Karpas-422 (cell line): ENCODE data around the gene KIAA0040. TPM values are rescaled to one million over a fixed set of nuclear protein-coding genes. Genes with fewer than 3 reads are reported as not detected.
A peak's percentile ranks its signal among the peaks of the same experiment; 100 is the strongest.

Experiments used
- DNase-seq: peaks from one replicate; pipeline ENCODE4 v3.0.0-alpha.2; 2015
- H2AFZ ChIP-seq: fragments of 200-600 bp; sonication (generic); 2 replicates; pipeline ENCODE4 v1.6.1; 2014; ENCODE audit warnings: antibody characterized with exemption, low read length, mixed read lengths
- H3K27ac ChIP-seq: fragments of 200-600 bp; sonication (generic); 2 replicates; pipeline ENCODE4 v1.5.1; 2014; ENCODE audit warnings: mild to moderate bottlenecking, low read length, moderate library complexity
- H3K27me3 ChIP-seq: fragments of 200-600 bp; sonication (generic); 2 replicates; pipeline ENCODE4 v1.6.1; 2014; ENCODE audit warnings: low read length, mixed read lengths
- H3K36me3 ChIP-seq: fragments of 200-600 bp; sonication (generic); 2 replicates; pipeline ENCODE4 v1.6.1; 2014; ENCODE audit warnings: low read length, mixed read lengths; ENCODE audit not compliant: insufficient read depth
- H3K4me1 ChIP-seq: fragments of 200-600 bp; sonication (generic); 2 replicates; pipeline ENCODE4 v1.6.1; 2014; ENCODE audit warnings: mild to moderate bottlenecking, low read length, mixed read lengths
- H3K4me2 ChIP-seq: fragments of 200-600 bp; sonication (generic); 2 replicates; pipeline ENCODE4 v1.6.1; 2014; ENCODE audit warnings: low read length, low read depth, mild to moderate bottlenecking; ENCODE audit not compliant: poor library complexity, severe bottlenecking
- H3K4me3 ChIP-seq: fragments of 200-600 bp; sonication (generic); 2 replicates; pipeline ENCODE4 v1.5.1; 2014; ENCODE audit warnings: mild to moderate bottlenecking, antibody characterized with exemption, low read length, mixed read lengths
- H3K79me2 ChIP-seq: fragments of 200-600 bp; sonication (generic); 2 replicates; pipeline ENCODE4 v1.6.1; 2014; ENCODE audit warnings: mild to moderate bottlenecking, low read length, mixed read lengths
- H3K9ac ChIP-seq: fragments of 200-600 bp; sonication (generic); 2 replicates; pipeline ENCODE4 v1.6.0; 2014; ENCODE audit warnings: low read length
- H3K9me2 ChIP-seq: fragments of 200-600 bp; sonication (generic), shearing (Covaris generic); replicated peaks from 2 replicates; pipeline ENCODE4 v1.6.0; 2014; ENCODE audit warnings: mild to moderate bottlenecking, low read length, moderate library complexity; ENCODE audit not compliant: insufficient read depth
- H3K9me3 ChIP-seq: fragments of 300-700, 200-600 bp; sonication (generic); 2 replicates; pipeline ENCODE4 v1.6.1; 2014; ENCODE audit warnings: low read length, mixed read lengths
- H4K20me1 ChIP-seq: fragments of 200-600 bp; sonication (generic); 2 replicates; pipeline ENCODE4 v1.6.1; 2014; ENCODE audit warnings: mild to moderate bottlenecking, antibody characterized with exemption, low read length, low read depth; ENCODE audit not compliant: insufficient read depth
- total RNA-seq: library from RNA; depleted of rRNA; stranded (reverse); fragments of >200 nt; shearing (Covaris generic); gene quantifications from 2 replicates; pipeline ENCODE4 v1.2.3, GENCODE V29; 2014; ENCODE audit warnings: low replicate concordance

KIAA0040 gene
- total RNA-seq, 1 experiment from 2014 or later = 86.6 TPM

DNA sequence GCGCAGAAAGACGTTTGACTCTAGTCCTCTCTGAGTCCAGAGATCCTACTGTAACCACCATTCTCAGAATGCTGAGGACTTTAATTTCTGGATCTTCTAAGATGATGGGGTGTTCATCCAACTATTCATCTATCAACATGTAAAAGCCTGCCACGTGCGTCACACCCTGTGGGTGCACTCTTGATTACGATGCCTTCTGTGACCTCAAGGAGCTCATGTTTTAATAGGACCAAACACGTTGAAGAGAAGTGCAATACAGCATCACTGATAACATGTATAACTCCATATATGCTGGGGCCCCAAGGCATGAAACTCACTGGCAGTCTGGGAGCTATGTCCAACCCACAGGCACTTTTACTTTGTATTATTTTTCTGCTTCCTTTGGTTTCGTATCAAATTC lies 19.0 kb downstream of the KIAA0040 start:
- Histone ChIP-seq H3K36me3 (peaks cover 80% of the 10 kb centered on the region), H3K9me3 (no peaks in the 10 kb centered on the region), H3K27me3 (no peaks in the 10 kb centered on the region), H3K27ac (peak overlapping the region; percentile 86), H3K79me2 (peaks cover 92% of the 10 kb centered on the region), H3K9me2 (no peaks in the 10 kb centered on the region), H3K4me1 (peaks cover 42% of the 10 kb centered on the region), H3K9ac (no peak overlapping the region), H4K20me1 (peaks cover 43% of the 10 kb centered on the region), H2AFZ (no peak overlapping the region), H3K4me2 (no peak overlapping the region), H3K4me3 (no peak overlapping the region)
- DNase-seq = no peak

DNA sequence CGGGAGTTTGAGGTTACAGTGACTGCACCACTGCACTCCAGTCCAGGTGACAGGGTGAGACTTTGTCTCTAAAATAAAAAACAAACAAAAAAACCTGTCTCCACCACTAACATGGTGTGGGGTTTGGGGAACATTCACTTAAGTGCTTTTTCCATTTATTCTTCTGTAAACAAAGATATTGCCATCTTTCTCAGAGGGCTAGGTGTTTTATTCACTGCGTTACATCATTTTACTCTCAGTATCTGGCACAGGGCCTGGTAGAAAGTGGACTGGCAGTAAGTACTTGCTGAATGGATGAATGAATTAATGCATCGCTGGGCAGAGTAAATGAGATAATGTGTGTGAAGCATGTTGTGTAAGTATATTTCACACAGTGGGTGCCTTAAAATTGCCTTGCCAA lies 20.1 kb downstream of the KIAA0040 start:
- Histone ChIP-seq H3K4me2 (no peak overlapping the region), H3K4me3 (no peak overlapping the region), H2AFZ (no peak overlapping the region), H3K27ac (peak overlapping the region; percentile 86; the same call in 1 of the 2 replicates), H3K27me3 (no peaks in the 10 kb centered on the region), H3K79me2 (peaks cover 91% of the 10 kb centered on the region), H3K9ac (no peak overlapping the region), H3K36me3 (peaks cover 71% of the 10 kb centered on the region), H3K9me2 (no peaks in the 10 kb centered on the region), H3K4me1 (peaks cover 32% of the 10 kb centered on the region), H3K9me3 (no peaks in the 10 kb centered on the region), H4K20me1 (peaks cover 50% of the 10 kb centered on the region)
- DNase-seq = no peak

DNA sequence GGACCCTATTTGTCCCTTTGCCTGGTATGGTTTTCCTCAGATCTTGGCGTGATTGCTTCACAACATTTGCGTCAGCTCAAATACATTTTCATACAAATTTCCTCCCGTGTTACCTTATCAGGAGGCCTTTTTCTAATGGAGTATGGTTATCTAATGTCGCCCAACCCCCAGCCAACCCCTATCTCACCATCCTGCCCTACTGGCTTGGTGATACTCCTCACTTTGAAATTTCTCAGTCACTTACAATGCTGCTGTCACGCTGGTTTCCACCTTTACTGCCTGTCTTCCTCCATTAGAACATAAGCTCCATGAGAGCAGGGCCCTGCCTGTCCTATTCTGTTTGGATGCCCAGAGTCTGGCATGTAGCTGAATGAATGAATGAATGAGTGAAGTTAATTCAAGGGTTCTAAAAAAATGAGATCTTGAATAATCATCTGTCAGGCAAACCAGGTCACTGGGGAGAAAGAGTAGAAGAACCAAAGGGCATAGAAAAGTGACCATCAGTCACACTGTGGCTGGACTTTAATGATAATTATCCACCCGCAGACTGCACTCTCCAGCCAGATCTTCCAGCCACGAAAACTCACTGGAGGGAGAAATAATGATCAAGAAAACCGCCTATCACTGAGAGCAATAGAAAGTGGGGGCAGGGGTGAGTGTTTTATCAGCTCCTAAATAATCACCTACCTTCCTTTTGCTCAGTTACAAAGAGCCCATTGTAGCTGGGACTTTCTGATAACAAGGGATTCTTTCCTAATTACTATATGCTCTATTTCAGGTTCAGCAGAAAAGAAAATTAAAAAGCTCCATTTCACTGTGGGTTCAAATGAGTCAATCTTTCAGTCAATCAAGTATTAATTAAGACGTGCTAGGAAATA lies 21.3 kb downstream of the KIAA0040 start:
- H3K9ac ChIP-seq = no peak overlapping the region
- peak overlapping the region; percentile 86; the same call in 1 of the 2 replicates for H3K27ac ChIP-seq
- peaks cover 20% of the 10 kb centered on the region for H3K4me1 ChIP-seq
- H3K9me3 ChIP-seq = no peaks in the 10 kb centered on the region
- peaks cover 83% of the 10 kb centered on the region for H3K79me2 ChIP-seq
- H3K36me3 ChIP-seq = peaks cover 71% of the 10 kb centered on the region
- no peak for DNase-seq
- H3K27me3 ChIP-seq = no peaks in the 10 kb centered on the region
- H3K4me2 ChIP-seq = no peak overlapping the region
- H3K9me2 ChIP-seq = no peaks in the 10 kb centered on the region
- H4K20me1 ChIP-seq = peaks cover 47% of the 10 kb centered on the region
- H3K4me3 ChIP-seq = no peak overlapping the region
- H2AFZ ChIP-seq = no peak overlapping the region

DNA sequence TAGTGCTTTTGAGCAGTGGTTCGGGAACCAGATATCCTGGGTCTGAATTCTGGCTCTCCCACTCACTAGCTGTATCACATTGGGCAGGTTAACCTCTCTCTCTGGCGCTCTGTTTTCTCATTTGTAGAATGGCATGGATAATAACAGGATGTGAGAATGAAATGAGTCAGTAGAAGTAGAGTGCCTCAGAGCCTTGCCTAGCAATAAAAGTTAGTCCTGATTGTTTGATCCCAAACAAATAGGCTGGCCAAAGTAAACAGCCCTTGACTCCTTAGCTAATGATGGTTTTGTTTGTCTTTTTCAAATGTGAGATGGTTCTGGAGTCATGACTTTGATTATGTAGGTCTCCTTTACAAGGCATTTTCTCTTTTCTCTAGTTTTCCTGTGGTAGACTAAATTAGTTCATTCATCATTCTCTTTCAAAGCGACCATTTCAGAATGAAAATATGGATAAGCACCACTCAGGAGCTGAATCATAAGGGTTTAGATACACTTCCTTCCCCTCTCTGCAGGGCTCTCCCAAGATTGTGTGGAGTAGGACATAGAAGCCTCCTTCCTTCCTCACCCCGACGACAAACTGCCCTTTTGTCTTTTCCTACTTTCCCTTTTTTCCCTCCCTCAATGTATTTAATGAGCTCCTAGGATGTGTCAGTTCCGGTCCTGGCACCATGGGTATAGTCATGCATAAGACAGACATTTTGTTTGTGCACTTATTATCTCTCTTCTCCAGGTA lies 23.1 kb downstream of the KIAA0040 start:
- no peaks in the 10 kb centered on the region for H3K27me3 ChIP-seq
- DNase-seq = no peak
- no peaks in the 10 kb centered on the region for H3K9me2 ChIP-seq
- no peak overlapping the region for H3K4me2 ChIP-seq
- H3K27ac ChIP-seq = no peak overlapping the region; the same call in 1 of the 2 replicates
- no peak overlapping the region for H3K4me3 ChIP-seq
- peaks cover 8% of the 10 kb centered on the region for H3K4me1 ChIP-seq
- peaks cover 84% of the 10 kb centered on the region for H3K36me3 ChIP-seq
- no peak overlapping the region for H3K9ac ChIP-seq
- peaks cover 72% of the 10 kb centered on the region for H3K79me2 ChIP-seq
- H4K20me1 ChIP-seq = peaks cover 51% of the 10 kb centered on the region
- no peaks in the 10 kb centered on the region for H3K9me3 ChIP-seq
- H2AFZ ChIP-seq = no peak overlapping the region

DNA sequence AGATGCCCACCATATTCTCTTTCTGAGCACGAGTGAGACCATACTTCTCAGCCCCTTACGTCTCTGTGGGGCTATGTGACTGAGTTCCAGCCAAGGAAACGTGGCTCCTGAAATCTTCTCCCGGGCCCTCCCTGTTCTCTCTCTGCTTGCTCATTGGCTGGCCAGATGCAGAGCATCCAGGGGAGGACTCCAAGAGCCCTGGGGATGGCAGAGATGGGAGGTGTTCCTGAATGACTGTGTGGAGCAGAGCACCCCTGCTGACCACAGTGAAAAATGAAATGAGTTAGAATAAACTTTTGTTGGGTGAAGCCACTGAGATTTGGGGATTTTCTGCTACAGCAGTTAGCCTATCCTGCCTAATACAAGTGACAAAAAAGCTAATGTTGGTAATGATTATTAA lies 23.8 kb downstream of the KIAA0040 start:
- Histone ChIP-seq H3K4me3 (no peak overlapping the region), H4K20me1 (peaks cover 49% of the 10 kb centered on the region), H3K27ac (no peak overlapping the region), H3K9me3 (no peaks in the 10 kb centered on the region), H3K9ac (no peak overlapping the region), H3K36me3 (peaks cover 82% of the 10 kb centered on the region), H3K79me2 (peaks cover 65% of the 10 kb centered on the region), H3K27me3 (no peaks in the 10 kb centered on the region), H2AFZ (no peak overlapping the region), H3K4me1 (peaks cover 2% of the 10 kb centered on the region; the same call in 1 of the 2 replicates), H3K9me2 (no peaks in the 10 kb centered on the region), H3K4me2 (no peak overlapping the region)
- no peak for DNase-seq

DNA sequence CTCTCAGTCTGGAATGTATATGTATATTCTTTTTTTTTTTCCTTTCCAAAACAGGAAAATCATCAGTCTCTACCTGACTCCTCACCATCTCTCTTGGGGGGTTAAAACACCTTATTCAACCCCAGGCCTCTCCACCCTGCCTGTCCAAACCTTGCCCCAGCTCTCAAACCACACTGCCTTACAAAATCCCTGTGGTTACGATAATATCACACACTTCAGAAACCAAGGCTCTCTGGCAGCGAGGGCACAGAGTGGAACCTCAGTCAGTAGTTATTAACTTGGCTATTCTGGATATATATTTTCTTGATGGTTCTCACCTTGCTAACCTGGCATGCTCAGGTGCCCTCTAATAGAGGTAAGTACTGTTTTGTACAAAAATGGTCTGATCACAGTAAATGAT lies 24.7 kb downstream of the KIAA0040 start:
- no peaks in the 10 kb centered on the region for H3K9me2 ChIP-seq
- no peaks in the 10 kb centered on the region; the same call in 1 of the 2 replicates for H3K4me1 ChIP-seq
- H3K36me3 ChIP-seq = peaks cover 82% of the 10 kb centered on the region
- no peak overlapping the region for H3K4me2 ChIP-seq
- H2AFZ ChIP-seq = no peak overlapping the region
- no peaks in the 10 kb centered on the region for H3K27me3 ChIP-seq
- no peaks in the 10 kb centered on the region for H3K9me3 ChIP-seq
- no peak overlapping the region for H3K4me3 ChIP-seq
- H3K27ac ChIP-seq = no peak overlapping the region
- no peak for DNase-seq
- no peak overlapping the region for H3K9ac ChIP-seq
- peaks cover 41% of the 10 kb centered on the region for H4K20me1 ChIP-seq
- H3K79me2 ChIP-seq = peaks cover 56% of the 10 kb centered on the region

DNA sequence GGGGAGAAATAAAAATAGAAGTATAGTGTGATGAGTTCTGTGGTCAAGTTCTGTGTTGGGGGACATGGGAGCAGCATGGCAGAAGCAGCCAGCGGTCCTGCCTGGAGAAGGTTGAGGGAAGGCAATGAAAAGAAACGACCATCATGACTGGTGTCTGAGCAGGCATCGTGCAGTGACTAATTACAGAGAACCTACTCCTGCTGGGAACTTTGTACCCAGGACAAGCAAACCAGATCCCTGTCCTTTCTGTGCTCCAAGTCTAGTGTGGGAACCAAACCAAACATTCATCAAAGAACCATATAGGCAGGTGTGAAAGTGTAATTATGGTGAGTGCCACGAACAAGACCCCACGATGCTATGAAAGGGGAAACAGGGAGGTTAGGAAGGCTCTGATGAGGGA lies 25.8 kb downstream of the KIAA0040 start:
- Histone ChIP-seq H3K9ac (no peak overlapping the region), H3K27ac (no peak overlapping the region), H3K36me3 (peaks cover 77% of the 10 kb centered on the region), H2AFZ (no peak overlapping the region), H3K79me2 (peaks cover 45% of the 10 kb centered on the region), H3K27me3 (no peaks in the 10 kb centered on the region), H3K4me1 (no peaks in the 10 kb centered on the region), H3K4me3 (no peak overlapping the region), H3K4me2 (no peak overlapping the region), H3K9me2 (no peaks in the 10 kb centered on the region), H3K9me3 (no peaks in the 10 kb centered on the region), H4K20me1 (peaks cover 41% of the 10 kb centered on the region)
- no peak for DNase-seq

DNA sequence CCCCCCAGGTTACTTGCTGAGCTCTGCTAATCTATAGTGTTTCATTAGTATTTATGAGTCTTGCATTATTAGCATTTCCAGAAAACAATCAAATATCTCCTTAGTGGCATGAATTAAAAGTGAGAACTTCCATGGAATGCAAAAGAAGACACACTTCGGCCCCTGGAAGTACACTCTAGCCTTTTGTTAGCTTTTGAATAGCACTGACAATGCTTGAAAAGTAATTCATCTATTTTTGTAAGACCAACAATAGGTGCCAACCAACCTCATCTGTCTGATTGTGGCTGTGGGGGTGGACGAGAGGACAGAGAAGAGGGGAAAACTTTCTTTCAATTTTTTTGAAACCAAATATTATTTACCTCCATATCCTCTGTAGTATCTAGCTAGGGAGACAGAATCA lies 27.8 kb downstream of the KIAA0040 start:
- no peaks in the 10 kb centered on the region for H3K27me3 ChIP-seq
- no peaks in the 10 kb centered on the region for H3K9me3 ChIP-seq
- H2AFZ ChIP-seq = no peak overlapping the region
- peaks cover 25% of the 10 kb centered on the region for H4K20me1 ChIP-seq
- DNase-seq = no peak
- H3K36me3 ChIP-seq = peaks cover 84% of the 10 kb centered on the region
- H3K9ac ChIP-seq = no peak overlapping the region
- peak overlapping the region; percentile 13; the same call in 1 of the 2 replicates for H3K27ac ChIP-seq
- peaks cover 25% of the 10 kb centered on the region for H3K79me2 ChIP-seq
- no peak overlapping the region for H3K4me3 ChIP-seq
- H3K4me2 ChIP-seq = no peak overlapping the region
- no peaks in the 10 kb centered on the region for H3K9me2 ChIP-seq
- peaks cover 3% of the 10 kb centered on the region for H3K4me1 ChIP-seq
